ENCODE results near the gene NTRK3.

DNA sequence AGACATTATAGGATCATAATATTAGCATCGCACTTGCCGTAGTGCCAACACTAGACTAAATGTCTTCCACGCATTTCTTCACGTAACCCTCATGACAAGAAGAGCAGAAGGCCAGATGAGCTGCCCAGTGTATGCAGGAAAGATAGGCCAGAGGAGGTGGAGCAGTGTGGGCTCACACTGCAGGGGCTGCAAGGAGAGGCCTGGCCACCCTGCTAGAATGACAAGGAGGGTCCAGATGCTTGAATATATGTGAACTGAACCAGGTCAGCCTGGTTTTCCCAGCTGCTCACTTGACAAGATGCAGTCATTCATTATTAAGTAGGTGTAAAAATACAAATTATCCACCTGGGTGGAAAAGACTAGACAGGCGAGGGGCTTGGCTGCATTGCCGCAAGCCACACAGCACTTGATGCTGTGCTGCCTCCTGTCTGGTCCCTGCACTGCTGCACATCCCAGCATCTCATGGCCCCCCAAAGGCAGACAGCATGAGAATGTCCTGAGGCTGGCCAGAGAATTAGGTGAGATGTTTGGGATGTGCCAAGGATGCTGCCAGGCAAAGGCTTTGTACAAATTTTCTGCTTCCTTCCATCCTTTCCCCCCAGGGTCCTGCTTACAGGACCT lies 115.2 kb downstream of the NTRK3 start:
- TF ChIP-seq, protein P1, sequence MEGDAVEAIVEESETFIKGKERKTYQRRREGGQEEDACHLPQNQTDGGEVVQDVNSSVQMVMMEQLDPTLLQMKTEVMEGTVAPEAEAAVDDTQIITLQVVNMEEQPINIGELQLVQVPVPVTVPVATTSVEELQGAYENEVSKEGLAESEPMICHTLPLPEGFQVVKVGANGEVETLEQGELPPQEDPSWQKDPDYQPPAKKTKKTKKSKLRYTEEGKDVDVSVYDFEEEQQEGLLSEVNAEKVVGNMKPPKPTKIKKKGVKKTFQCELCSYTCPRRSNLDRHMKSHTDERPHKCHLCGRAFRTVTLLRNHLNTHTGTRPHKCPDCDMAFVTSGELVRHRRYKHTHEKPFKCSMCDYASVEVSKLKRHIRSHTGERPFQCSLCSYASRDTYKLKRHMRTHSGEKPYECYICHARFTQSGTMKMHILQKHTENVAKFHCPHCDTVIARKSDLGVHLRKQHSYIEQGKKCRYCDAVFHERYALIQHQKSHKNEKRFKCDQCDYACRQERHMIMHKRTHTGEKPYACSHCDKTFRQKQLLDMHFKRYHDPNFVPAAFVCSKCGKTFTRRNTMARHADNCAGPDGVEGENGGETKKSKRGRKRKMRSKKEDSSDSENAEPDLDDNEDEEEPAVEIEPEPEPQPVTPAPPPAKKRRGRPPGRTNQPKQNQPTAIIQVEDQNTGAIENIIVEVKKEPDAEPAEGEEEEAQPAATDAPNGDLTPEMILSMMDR (IDR thresholded peaks at IDR 0.05), result no peak
- no peak for TF ChIP-seq POLR2A (IDR thresholded peaks at IDR 0.05)
